HL-60 (cell line): ENCODE data around the gene MTCL1.

Source experiments
- CTCF ChIP-seq: IDR thresholded peaks from one replicate; pipeline ENCODE4 v1.5.1; 2011; ENCODE audit warnings: low read length, control low read depth, inconsistent platforms; ENCODE audit not compliant: insufficient read depth
- GABPA ChIP-seq: IDR thresholded peaks from 2 replicates; pipeline ENCODE4 v1.6.1; 2012; ENCODE audit warnings: low read depth
- POLR2AphosphoS5 ChIP-seq: IDR thresholded peaks from 2 replicates; pipeline ENCODE4 v1.6.1; 2012; ENCODE audit warnings: low read depth
- REST ChIP-seq: IDR thresholded peaks from 2 replicates; pipeline ENCODE4 v1.6.1; 2012; ENCODE audit warnings: low read depth; ENCODE audit not compliant: insufficient replicate concordance
- SPI1 ChIP-seq: IDR thresholded peaks from 2 replicates; pipeline ENCODE4 v1.6.1; 2012; ENCODE audit warnings: low read depth, mild to moderate bottlenecking, borderline replicate concordance

- no peak for TF ChIP-seq CTCF
- TF ChIP-seq POLR2AphosphoS5: no peak
- no peak for TF ChIP-seq GABPA
- TF ChIP-seq REST: no peak
- no peak for TF ChIP-seq SPI1
These were observed 16.4 kb downstream of the MTCL1 start for GRCh38 chr18:8721716-8722115.
